Stimulated activated CD8-positive, alpha-beta memory T cell treated with anti-CD3 and anti-CD28 coated beads, Interleukin-4, amount 100 ng/mL, for 4 hours (primary cell): ENCODE results near the gene KCNN4.
A peak's percentile ranks its signal among the peaks of the same experiment; 100 is the strongest.
"Not testable (repeated sequence)": the region's sequence is repeated elsewhere in the genome, so short reads cannot be mapped to it uniquely, and the experiment has no call there.

Experiments used
- DNase-seq, 2 donors: peaks; one replicate each; pipeline ENCODE4 v3.0.0-alpha.2; 2020; ENCODE audit warnings: low read depth in 2 of 2, low spot score in 1 of 2

The KCNN4 gene

GRCh38 chr19:43775299-43775890 lies 5.4 kb downstream of the KCNN4 start:
- DNase-seq: no peak

- not testable (repeated sequence) for DNase-seq
Observed at GRCh38 chr19:43774940-43775258, 5.9 kb downstream of the KCNN4 start.

GRCh38 chr19:43774103-43774939 lies 6.5 kb downstream of the KCNN4 start:
- no peak for DNase-seq

- no peak for DNase-seq
Observed at GRCh38 chr19:43773725-43774102, 7.1 kb downstream of the KCNN4 start.

- no peak for DNase-seq
Observed at GRCh38 chr19:43769256-43769655, 11.5 kb downstream of the KCNN4 start.

- no peak for DNase-seq
Observed at GRCh38 chr19:43768273-43769050, 12.3 kb downstream of the KCNN4 start.

- DNase-seq: no peak
Observed at GRCh38 chr19:43767818-43768217, 13.0 kb downstream of the KCNN4 start.

- DNase-seq: no peak
Observed at GRCh38 chr19:43767316-43767715, 13.5 kb downstream of the KCNN4 start.

GRCh38 chr19:43766755-43767043 lies 14.1 kb downstream of the KCNN4 start:
- no peak for DNase-seq

GRCh38 chr19:43765109-43765876 lies 15.5 kb downstream of the KCNN4 start:
- DNase-seq: peak; percentile 46 to 53

GRCh38 chr19:43764684-43765083 lies 16.1 kb downstream of the KCNN4 start:
- DNase-seq: not testable (repeated sequence)

- no peak for DNase-seq
Observed at GRCh38 chr19:43763473-43763939, 17.3 kb downstream of the KCNN4 start.

GRCh38 chr19:43762814-43763213 lies 18.0 kb downstream of the KCNN4 start:
- no peak for DNase-seq

- DNase-seq: no peak
Observed at GRCh38 chr19:43760941-43761340, 19.8 kb downstream of the KCNN4 start.

- no peak for DNase-seq
Observed at GRCh38 chr19:43759515-43759914, 21.3 kb downstream of the KCNN4 start.

GRCh38 chr19:43755256-43755801 lies 25.4 kb downstream of the KCNN4 start:
- DNase-seq: peak; percentile 47 to 62

GRCh38 chr19:43754503-43755255 lies 26.1 kb downstream of the KCNN4 start, which contains the start of gene SMG9:
SMG9 (minus strand) TSS chr19:43754962; CDS start chr19:43750741, 4,221 bp downstream.
- DNase-seq: peak; percentile 94 to 96

GRCh38 chr19:43754253-43754502 lies 26.6 kb downstream of the KCNN4 start:
- DNase-seq: no peak

- no peak for DNase-seq
Observed at GRCh38 chr19:43752287-43752875, 28.4 kb downstream of the KCNN4 start.
